ENCODE results near the gene C19orf67. TPM values are rescaled to one million over a fixed set of nuclear protein-coding genes. Genes with fewer than 3 reads are reported as not detected.
"Not testable (repeated sequence)": the region's sequence is repeated elsewhere in the genome, so short reads cannot be mapped to it uniquely, and the experiment has no call there.

The C19orf67 gene
- total RNA-seq, 3 donors from 2014 or later: not detected

GRCh38 chr19:14052470-14052869 lies 33.1 kb downstream of the C19orf67 start:
- Histone ChIP-seq H3K27ac (no peak overlapping the region), H3K27me3 (no peaks in the 10 kb centered on the region), H3K4me3 (no peak overlapping the region), H3K9me3 (peaks cover 0 to 8% of the 10 kb centered on the region in 2 donors), H3K36me3 (no peaks in the 10 kb centered on the region), H3K4me1 (no peaks in the 10 kb centered on the region)
- TF ChIP-seq CTCF (IDR thresholded peaks at IDR 0.05): no peak
- no peak for TF ChIP-seq POLR2A (IDR thresholded peaks at IDR 0.05)
- TF ChIP-seq POLR2AphosphoS5 (IDR thresholded peaks at IDR 0.05): no peak
- DNase-seq (ENCODE audit: low spot score in 2 of 2): no peak
- intact Hi-C loops (cut with DNase I; ENCODE audit: low total_unique reads): no loop called here

GRCh38 chr19:14051980-14052379 lies 33.6 kb downstream of the C19orf67 start:
- intact Hi-C loops (cut with DNase I; ENCODE audit: low total_unique reads): no loop called here
- no peak for DNase-seq (ENCODE audit: low spot score in 2 of 2)
- Histone ChIP-seq H3K36me3 (no peaks in the 10 kb centered on the region), H3K9me3 (peaks cover 0 to 8% of the 10 kb centered on the region in 2 donors), H3K27ac (no peak overlapping the region), H3K4me3 (no peak overlapping the region), H3K27me3 (no peaks in the 10 kb centered on the region), H3K4me1 (no peaks in the 10 kb centered on the region)
- TF ChIP-seq POLR2A (IDR thresholded peaks at IDR 0.05) (no peak), POLR2AphosphoS5 (IDR thresholded peaks at IDR 0.05) (no peak), CTCF (IDR thresholded peaks at IDR 0.05) (no peak)

GRCh38 chr19:14050961-14051360 lies 34.6 kb downstream of the C19orf67 start:
- H3K4me1 ChIP-seq; H3K36me3 ChIP-seq; intact Hi-C loops (cut with DNase I; ENCODE audit: low total_unique reads); H3K4me3 ChIP-seq; H3K27ac ChIP-seq; DNase-seq (ENCODE audit: low spot score in 2 of 2); H3K27me3 ChIP-seq; H3K9me3 ChIP-seq: not testable (repeated sequence)

GRCh38 chr19:14050512-14050911 lies 35.1 kb downstream of the C19orf67 start:
- no peak for DNase-seq (ENCODE audit: low spot score in 2 of 2)
- Histone ChIP-seq H3K36me3 (no peaks in the 10 kb centered on the region), H3K4me1 (no peaks in the 10 kb centered on the region), H3K9me3 (peaks cover 0 to 8% of the 10 kb centered on the region in 2 donors), H3K27me3 (no peaks in the 10 kb centered on the region), H3K4me3 (no peak overlapping the region), H3K27ac (no peak overlapping the region)
- intact Hi-C loops (cut with DNase I; ENCODE audit: low total_unique reads): no loop called here
- TF ChIP-seq POLR2A (IDR thresholded peaks at IDR 0.05) (no peak), CTCF (IDR thresholded peaks at IDR 0.05) (no peak), POLR2AphosphoS5 (IDR thresholded peaks at IDR 0.05) (no peak)

- Histone ChIP-seq H3K4me3 (no peak overlapping the region), H3K4me1 (no peaks in the 10 kb centered on the region), H3K9me3 (peaks cover 0 to 6% of the 10 kb centered on the region in 2 donors), H3K27ac (no peak overlapping the region), H3K27me3 (no peaks in the 10 kb centered on the region), H3K36me3 (no peaks in the 10 kb centered on the region)
- TF ChIP-seq POLR2A (IDR thresholded peaks at IDR 0.05) (no peak), POLR2AphosphoS5 (IDR thresholded peaks at IDR 0.05) (no peak), CTCF (IDR thresholded peaks at IDR 0.05) (peak; percentile 44 to 56 (median 45))
- no peak for DNase-seq (ENCODE audit: low spot score in 2 of 2)
- intact Hi-C loops (cut with DNase I; ENCODE audit: low total_unique reads): no loop called here
Observed at GRCh38 chr19:14048443-14049153, 37.0 kb downstream of the C19orf67 start.

GRCh38 chr19:14047866-14048265 lies 37.7 kb downstream of the C19orf67 start:
- H3K4me1 ChIP-seq; H3K36me3 ChIP-seq; H3K4me3 ChIP-seq; H3K27me3 ChIP-seq; DNase-seq (ENCODE audit: low spot score in 2 of 2); intact Hi-C loops (cut with DNase I; ENCODE audit: low total_unique reads); H3K27ac ChIP-seq; H3K9me3 ChIP-seq: not testable (repeated sequence)
